Common myeloid progenitor, CD34-positive (primary cell): Measurements from ENCODE around the gene ZNF692.
A peak's percentile ranks its signal among the peaks of the same experiment; 100 is the strongest.

Source experiments
- CTCF ChIA-PET: fragments of 350-600 bp; sonication (Branson Sonifier 250); formaldehyde crosslinking; loops from one replicate; lab custom pipeline; 2021; ENCODE audit warnings: antibody characterized with exemption; lab: Charles Lee
- POLR2A ChIA-PET: fragments of 350-600 bp; sonication (Branson Sonifier 250); formaldehyde crosslinking; loops from one replicate; lab custom pipeline; 2021; ENCODE audit warnings: antibody characterized with exemption; lab: Charles Lee
- DNase-seq, 3 donors: peaks; one replicate each; pipeline versions ENCODE4 v3.0.0 to v3.0.0-alpha.2; 2013
- H3K27ac ChIP-seq, 2 experiments: 1 replicate in 1 of 2; 2 replicates in 1 of 2; pipeline ENCODE4 v1.7.0; 2013; ENCODE audit warnings: inconsistent platforms in 2 of 2, low read length in 2 of 2, mild to moderate bottlenecking in 2 of 2, low read depth in 1 of 2, moderate library complexity in 1 of 2; ENCODE audit not compliant: severe bottlenecking in 2 of 2, insufficient read depth in 1 of 2, poor library complexity in 1 of 2
- H3K27me3 ChIP-seq, 5 experiments: replicated peaks in 2 of 5; 1 replicate in 3 of 5; 2 replicates in 2 of 5; pipeline versions ENCODE4 v1.6.1 to v1.7.0; 2013; ENCODE audit warnings: low read length in 4 of 5, mild to moderate bottlenecking in 2 of 5, moderate library complexity in 2 of 5, inconsistent platforms in 1 of 5; ENCODE audit not compliant: insufficient read depth in 5 of 5, control insufficient read depth in 4 of 5
- H3K36me3 ChIP-seq, 4 experiments: 1 replicate in 2 of 4; 2 replicates in 2 of 4; pipeline versions ENCODE4 v1.6.1 to v1.7.0; 2013; ENCODE audit warnings: low read length in 3 of 4, control low read depth in 1 of 4, mild to moderate bottlenecking in 1 of 4; ENCODE audit not compliant: control insufficient read depth in 4 of 4, insufficient read depth in 4 of 4
- H3K4me1 ChIP-seq, 4 experiments: 1 replicate in 3 of 4; 2 replicates in 1 of 4; pipeline versions ENCODE4 v1.6.1 to v1.7.1; 2013; ENCODE audit warnings: low read length in 3 of 4, mild to moderate bottlenecking in 3 of 4, control low read depth in 1 of 4, inconsistent platforms in 1 of 4, moderate library complexity in 1 of 4; ENCODE audit not compliant: control insufficient read depth in 4 of 4, insufficient read depth in 4 of 4; ENCODE audit errors: control extremely low read depth in 1 of 4
- H3K4me3 ChIP-seq, 7 experiments: 1 replicate in 4 of 7; 2 replicates in 3 of 7; pipeline versions ENCODE4 v1.5.1 to v1.7.0; 2013; ENCODE audit warnings: mild to moderate bottlenecking in 7 of 7, low read length in 6 of 7, moderate library complexity in 6 of 7, inconsistent platforms in 2 of 7, low read depth in 2 of 7, control low read depth in 1 of 7; ENCODE audit not compliant: insufficient read depth in 4 of 7, control insufficient read depth in 1 of 7; ENCODE audit errors: extremely low read depth in 1 of 7
- H3K9me3 ChIP-seq, 5 experiments: 1 replicate in 4 of 5; 2 replicates in 1 of 5; pipeline versions ENCODE4 v1.6.1 to v1.7.1; 2013; ENCODE audit warnings: low read length in 4 of 5, mild to moderate bottlenecking in 2 of 5, inconsistent platforms in 1 of 5, low read depth in 1 of 5, moderate library complexity in 1 of 5; ENCODE audit not compliant: control insufficient read depth in 4 of 5, insufficient read depth in 2 of 5; ENCODE audit errors: control extremely low read depth in 1 of 5
- WGBS: methylation state at CpG from one replicate; pipeline ENCODE4 v1.1.5; 2013; ENCODE audit not compliant: insufficient coverage; 5-methylcytosine and 5-hydroxymethylcytosine counted together

ZNF692 gene

GRCh38 chr1:248817065-248817464 is 41.8 kb downstream of the ZNF692 start:
- Histone ChIP-seq H3K27ac (no peak overlapping the region), H3K4me3 (no peak overlapping the region), H3K9me3 (no peaks in the 10 kb centered on the region), H3K36me3 (peaks cover 19 to 73% (median 55%) of the 10 kb centered on the region in 4 experiments), H3K4me1 (peaks cover 4 to 27% (median 18%) of the 10 kb centered on the region in 4 experiments), H3K27me3 (no peaks in the 10 kb centered on the region)
- peak in 2 of 3 donors; percentile 83 to 88 for DNase-seq
- CTCF ChIA-PET, result interaction anchor here (1.1 to 2.4 kb wide), 3 partner anchors 11 to 194 kb away, joined by 3 to 11 read pairs (median 4); no protein-coding TSS in a partner anchor
- 0% methylated on average over 4 of the region's 6 CpGs for WGBS
- POLR2A ChIA-PET, result no interaction called here

GRCh38 chr1:248816042-248816851 is 42.6 kb downstream of the ZNF692 start:
- no peaks in the 10 kb centered on the region for H3K27me3 ChIP-seq
- 94% methylated on average over 9 of the region's 13 CpGs for WGBS
- peaks cover 19 to 75% (median 55%) of the 10 kb centered on the region in 4 experiments for H3K36me3 ChIP-seq
- peaks cover 2 to 27% (median 20%) of the 10 kb centered on the region in 4 experiments for H3K4me1 ChIP-seq
- H3K9me3 ChIP-seq, result no peaks in the 10 kb centered on the region
- DNase-seq, result no peak
- ChIA-PET CTCF (interaction anchor here (2.4 kb wide), 1 partner anchor 10 kb away, joined by 11 read pairs; no protein-coding TSS in a partner anchor), POLR2A (interaction anchor here (0.7 kb wide), 1 partner anchor 57 kb away, joined by 3 read pairs; no protein-coding TSS in a partner anchor)
- peak overlapping the region in 1 of 2 experiments; percentile 40 for H3K27ac ChIP-seq
- peak overlapping the region in 2 of 7 experiments; percentile 10 to 30 for H3K4me3 ChIP-seq

DNA sequence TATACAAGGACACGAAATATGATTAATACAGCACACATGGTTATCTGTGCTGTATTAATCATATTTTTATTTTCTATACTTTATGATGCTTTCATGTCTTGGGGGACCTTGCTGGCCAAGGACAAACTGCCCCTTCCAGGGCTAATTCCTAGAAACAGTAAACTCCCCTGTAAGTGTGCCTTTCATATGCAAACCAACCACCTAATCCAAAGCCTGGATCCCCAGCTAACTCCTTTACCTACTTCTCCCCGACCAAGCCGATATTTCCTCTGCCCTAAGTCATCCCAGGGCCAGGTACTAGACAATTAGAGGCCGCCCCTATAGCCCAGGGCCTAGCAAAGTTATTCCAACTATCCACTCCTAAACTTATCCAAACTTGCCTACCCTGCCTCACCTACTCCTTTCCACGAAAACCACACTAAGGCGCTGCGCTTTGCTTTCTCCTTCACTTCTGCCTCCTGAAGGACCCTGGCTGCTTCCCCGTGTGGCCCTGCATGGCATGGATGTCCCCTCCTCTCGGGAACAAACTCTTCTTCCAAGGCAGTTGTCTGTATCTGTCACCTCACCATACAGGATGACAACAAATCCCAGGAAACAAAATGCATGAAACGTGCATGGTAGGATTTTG is 43.4 kb downstream of the ZNF692 start:
- Histone ChIP-seq H3K4me3 (peak overlapping the region in 1 of 7 experiments; percentile 10), H3K36me3 (peaks cover 14 to 75% (median 51%) of the 10 kb centered on the region in 4 experiments), H3K27ac (no peak overlapping the region), H3K9me3 (no peaks in the 10 kb centered on the region), H3K4me1 (peaks cover 2 to 28% (median 27%) of the 10 kb centered on the region in 4 experiments), H3K27me3 (no peaks in the 10 kb centered on the region)
- no peak for DNase-seq
- ChIA-PET CTCF (interaction anchor here (2.4 kb wide), 1 partner anchor 10 kb away, joined by 11 read pairs; no protein-coding TSS in a partner anchor), POLR2A (no interaction called here)
- 96% methylated on average over 5 of the region's 10 CpGs for WGBS

DNA sequence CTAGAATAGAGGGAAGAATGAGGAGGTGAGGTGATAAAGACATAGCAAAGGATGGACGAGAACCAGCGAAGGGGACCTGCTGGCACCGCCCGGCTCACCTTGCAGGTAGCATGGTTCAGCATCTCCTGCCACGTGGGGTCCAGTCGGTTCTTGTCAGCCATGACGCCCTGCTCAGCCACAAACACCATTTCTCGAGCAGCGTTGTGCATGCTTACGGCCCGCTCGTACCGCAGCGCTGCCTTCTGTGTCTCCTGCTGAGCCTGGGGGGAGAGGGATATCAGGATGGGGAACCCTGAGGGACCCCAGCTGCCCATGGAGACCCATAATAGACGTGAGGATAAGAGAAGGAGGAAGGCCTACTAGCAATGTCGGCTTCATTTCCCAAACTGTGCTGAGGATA is 44.5 kb downstream of the ZNF692 start:
- WGBS, result 96% methylated on average over 14 of the region's 16 CpGs
- Histone ChIP-seq H3K4me1 (peaks cover 0 to 31% (median 27%) of the 10 kb centered on the region in 4 experiments), H3K27me3 (no peaks in the 10 kb centered on the region), H3K9me3 (no peaks in the 10 kb centered on the region), H3K36me3 (peaks cover 10 to 70% (median 48%) of the 10 kb centered on the region in 4 experiments), H3K27ac (no peak overlapping the region), H3K4me3 (no peak overlapping the region)
- ChIA-PET POLR2A (no interaction called here), CTCF (interaction anchor here (1.0 to 11.5 kb wide), 4 partner anchors 11 to 192 kb away, joined by 3 to 186 read pairs (median 4); partner anchors contain the start of gene OR14I1)
- no peak for DNase-seq

GRCh38 chr1:248813546-248813945 is 45.3 kb downstream of the ZNF692 start:
- Histone ChIP-seq H3K36me3 (peaks cover 10 to 64% (median 46%) of the 10 kb centered on the region in 4 experiments), H3K4me1 (peaks cover 0 to 31% (median 25%) of the 10 kb centered on the region in 4 experiments), H3K9me3 (no peaks in the 10 kb centered on the region), H3K27ac (no peak overlapping the region), H3K27me3 (no peaks in the 10 kb centered on the region), H3K4me3 (no peak overlapping the region)
- DNase-seq, result no peak
- POLR2A ChIA-PET, result no interaction called here
- 95% methylated on average over 3 of the region's 8 CpGs for WGBS
- CTCF ChIA-PET, result interaction anchor here (0.6 to 11.5 kb wide), 5 partner anchors 11 to 217 kb away, joined by 3 to 186 read pairs (median 3); partner anchors contain the start of gene OR14I1

- 97% methylated on average over 20 of the region's 23 CpGs for WGBS
- ChIA-PET POLR2A (no interaction called here), CTCF (interaction anchor here (0.9 to 11.5 kb wide), 3 partner anchors 9 to 201 kb away, joined by 3 to 186 read pairs (median 9); partner anchors contain the start of gene OR14I1)
- no peak overlapping the region for H3K4me3 ChIP-seq
- no peaks in the 10 kb centered on the region for H3K9me3 ChIP-seq
- H3K4me1 ChIP-seq, result peaks cover 0 to 31% (median 25%) of the 10 kb centered on the region in 4 experiments
- DNase-seq, result no peak
- H3K36me3 ChIP-seq, result peaks cover 10 to 60% (median 45%) of the 10 kb centered on the region in 4 experiments
- H3K27ac ChIP-seq, result no peak overlapping the region
- no peaks in the 10 kb centered on the region for H3K27me3 ChIP-seq
Observed at GRCh38 chr1:248812736-248813425, 46.0 kb downstream of the ZNF692 start.
